IMR-90 (cell line): ENCODE data around the gene AFF2. TPM values are rescaled to one million over a fixed set of nuclear protein-coding genes. Genes with fewer than 3 reads are reported as not detected.

Source experiments
- ATAC-seq: fragments of 200-7000 bp; cut with Tn5 transposase; 2 replicates; pipeline ENCODE4 v1.9.1; 2020; ENCODE audit warnings: low read depth, mild to moderate bottlenecking, moderate library complexity
- BruUV-seq: library from RNA; stranded (reverse); fragments of 400-500 nt; replicated peaks from 2 replicates; lab custom pipeline; 2021; lab: Mats Ljungman, UMichigan
- CTCF ChIA-PET: fragments of 300-600 bp; formaldehyde crosslinking; extraction: SDS; loops from one replicate; lab custom pipeline; 2021; ENCODE audit warnings: antibody characterized with exemption; lab: Yijun Ruan, JAX
- POLR2A ChIA-PET: fragments of 300-600 bp; sonication (Branson Sonifier 250); formaldehyde crosslinking; loops from one replicate; lab custom pipeline; 2022; ENCODE audit warnings: antibody characterized with exemption; ENCODE audit not compliant: unreplicated experiment; lab: Charles Lee
- DNase-seq: peaks from one replicate; pipeline ENCODE4 v3.0.0; 2013
- H2AFZ ChIP-seq: replicated peaks from 2 replicates; pipeline ENCODE3; 2013; ENCODE audit warnings: low read length, mild to moderate bottlenecking; ENCODE audit not compliant: poor library complexity
- H2AK5ac ChIP-seq: 2 replicates; pipeline ENCODE4 v1.6.1; 2013; ENCODE audit warnings: low read depth, low read length, inconsistent platforms
- H2AK9ac ChIP-seq: replicated peaks from 2 replicates; pipeline ENCODE3; 2013; ENCODE audit warnings: mild to moderate bottlenecking, low read depth, low read length, moderate library complexity; ENCODE audit not compliant: poor library complexity
- H2BK120ac ChIP-seq: 2 replicates; pipeline ENCODE4 v1.6.1; 2013; ENCODE audit warnings: low read depth, low read length, inconsistent platforms
- H2BK15ac ChIP-seq: 3 replicates; pipeline ENCODE4 v1.6.1; 2013; ENCODE audit warnings: low read depth, low read length, inconsistent platforms
- H2BK20ac ChIP-seq: 2 replicates; pipeline ENCODE4 v1.6.1; 2013; ENCODE audit warnings: low read depth, mild to moderate bottlenecking, inconsistent platforms, low read length, moderate library complexity
- H2BK5ac ChIP-seq: 2 replicates; pipeline ENCODE4 v1.6.1; 2013; ENCODE audit warnings: mild to moderate bottlenecking, low read depth, low read length, inconsistent platforms; ENCODE audit not compliant: poor library complexity, severe bottlenecking
- H3K14ac ChIP-seq: replicated peaks from 2 replicates; pipeline ENCODE4 v1.6.1; 2013; ENCODE audit warnings: low read depth, low read length, inconsistent platforms
- H3K18ac ChIP-seq: 2 replicates; pipeline ENCODE4 v1.6.1; 2013; ENCODE audit warnings: low read depth, low read length, control low read depth
- H3K23ac ChIP-seq: 2 replicates; pipeline ENCODE4 v1.6.1; 2013; ENCODE audit warnings: low read depth, low read length, inconsistent platforms
- H3K27ac ChIP-seq: 2 replicates; pipeline ENCODE4 v1.5.1; 2013; ENCODE audit warnings: mild to moderate bottlenecking, control low read depth, low read length; ENCODE audit not compliant: insufficient read depth
- H3K27me3 ChIP-seq: 2 replicates; pipeline ENCODE4 v1.6.1; 2013; ENCODE audit warnings: low read length; ENCODE audit not compliant: control insufficient read depth, insufficient read depth
- H3K36me3 ChIP-seq: 2 replicates; pipeline ENCODE4 v1.6.1; 2013; ENCODE audit warnings: low read length, mixed read lengths; ENCODE audit not compliant: control insufficient read depth, insufficient read depth
- H3K4ac ChIP-seq: 2 replicates; pipeline ENCODE4 v1.6.1; 2013; ENCODE audit warnings: low read depth, low read length, inconsistent platforms
- H3K4me1 ChIP-seq: 2 replicates; pipeline ENCODE4 v1.6.1; 2013; ENCODE audit warnings: low read length, mixed read lengths; ENCODE audit not compliant: control insufficient read depth, insufficient read depth
- H3K4me2 ChIP-seq: 2 replicates; pipeline ENCODE4 v1.6.1; 2013; ENCODE audit warnings: low read depth, mild to moderate bottlenecking, control low read depth, low read length, moderate library complexity
- H3K4me3 ChIP-seq: 2 replicates; pipeline ENCODE4 v1.5.1; 2013; ENCODE audit warnings: low read depth, mild to moderate bottlenecking, control low read depth, low read length, moderate library complexity; ENCODE audit not compliant: insufficient read depth
- H3K56ac ChIP-seq: 2 replicates; pipeline ENCODE4 v1.6.1; 2013; ENCODE audit warnings: low read length, inconsistent platforms; ENCODE audit not compliant: insufficient read depth; ENCODE audit errors: extremely low read depth
- H3K79me1 ChIP-seq, 2 experiments: 2 replicates each; pipeline ENCODE4 v1.6.1; 2013; ENCODE audit warnings: low read length in 2 of 2, inconsistent platforms in 1 of 2, low read depth in 1 of 2
- H3K9ac ChIP-seq: 2 replicates; pipeline ENCODE4 v1.6.1; 2013; ENCODE audit warnings: low read depth, low read length, control low read depth
- H3K9me1 ChIP-seq: 2 replicates; pipeline ENCODE4 v1.6.1; 2013; ENCODE audit warnings: low read length, inconsistent platforms; ENCODE audit not compliant: insufficient read depth
- H3K9me3 ChIP-seq: 2 replicates; pipeline ENCODE4 v1.6.1; 2013; ENCODE audit warnings: low read length; ENCODE audit not compliant: control insufficient read depth, insufficient read depth
- H4K20me1 ChIP-seq: 2 replicates; pipeline ENCODE4 v1.6.1; 2013; ENCODE audit warnings: low read length, inconsistent platforms; ENCODE audit not compliant: insufficient read depth
- H4K5ac ChIP-seq: 2 replicates; pipeline ENCODE4 v1.6.1; 2013; ENCODE audit warnings: mild to moderate bottlenecking, low read depth, low read length, control low read depth
- H4K8ac ChIP-seq, 2 experiments: 2 replicates each; pipeline ENCODE4 v1.6.1; 2013; ENCODE audit warnings: low read depth in 2 of 2, low read length in 2 of 2, control low read depth in 1 of 2, inconsistent platforms in 1 of 2
- H4K91ac ChIP-seq: 2 replicates; pipeline ENCODE4 v1.6.1; 2013; ENCODE audit warnings: low read depth, low read length, inconsistent platforms; ENCODE audit not compliant: insufficient read depth
- BHLHE40 ChIP-seq: fragments of 150-350 bp; IDR thresholded peaks from 2 replicates; pipeline ENCODE4 v1.6.1; 2016; ENCODE audit warnings: mild to moderate bottlenecking, low read depth, low read length
- CEBPB ChIP-seq: IDR thresholded peaks from 2 replicates; pipeline ENCODE4 v1.6.1; 2012; ENCODE audit warnings: low read depth, low read length, improper control_type of control experiment
- WGBS, 2 experiments: methylation state at CpG; one replicate each; pipeline versions ENCODE4 v1.1.5 to v1.1.7; 2013; ENCODE audit warnings: missing lambda C conversion rate in 2 of 2; ENCODE audit not compliant: insufficient read length in 1 of 2; ENCODE audit errors: extremely low coverage in 2 of 2; 5-methylcytosine and 5-hydroxymethylcytosine counted together
- dilution Hi-C: fragments of 300-500 bp; cut with HindIII; formaldehyde crosslinking; loops from one replicate; pipeline ENCODE4 v1.14.3; 2018; ENCODE audit warnings: low sequenced_read_pairs; ENCODE audit not compliant: unreplicated experiment
- in situ Hi-C: fragments of 300-500 bp; cut with MboI; formaldehyde crosslinking; loops from 3 replicates; pipeline ENCODE4 v1.14.3; 2019; ENCODE audit warnings: low sequenced_read_pairs, inconsistent platforms, mixed read lengths
- intact Hi-C: fragments of 100-400 bp; cut with micrococcal nuclease; formaldehyde crosslinking; loops from 2 replicates; pipeline ENCODE4 v1.10.0; 2022
- polyA plus RNA-seq, 3 experiments: library from polyadenylated mRNA; depleted of rRNA; stranded (reverse); fragments of >200 nt; gene quantifications; 2 replicates each; pipeline ENCODE4 v1.2.3, GENCODE V29; 2012; ENCODE audit warnings: low replicate concordance in 1 of 3
- total RNA-seq: library from RNA; depleted of rRNA; stranded (reverse); fragments of >200 nt; gene quantifications from 2 replicates; pipeline ENCODE4 v1.2.3, GENCODE V29; 2012

AFF2 gene
- total and polyA plus RNA-seq, 2 of the 4 experiments (the other 2 are of a cell fraction) = 0.15 to 0.72 TPM

- POLR2A ChIA-PET = no interaction called here
Measured at GRCh38 chrX:148961985-148962384, 461.6 kb downstream of the AFF2 start.

More at GRCh38 chrX:148961985-148962384, 461.6 kb downstream of the AFF2 start:
- no peaks in the 10 kb centered on the region for H3K9me3 ChIP-seq
- H4K20me1 ChIP-seq = no peaks in the 10 kb centered on the region
- intact Hi-C loops = no loop called here
- in situ Hi-C loops = no loop called here
- no peak overlapping the region for H3K4ac ChIP-seq
- H2BK15ac ChIP-seq = no peak overlapping the region
- H3K27ac ChIP-seq = no peak overlapping the region
- no peak overlapping the region for H2AK5ac ChIP-seq
- H3K18ac ChIP-seq = no peak overlapping the region
- H2BK20ac ChIP-seq = no peak overlapping the region
- H3K36me3 ChIP-seq = no peaks in the 10 kb centered on the region
- ATAC-seq = no peak
- no TSS peak for BruUV-seq
- no peak overlapping the region for H2BK120ac ChIP-seq
- H3K4me2 ChIP-seq = no peak overlapping the region
- no peak overlapping the region for H3K56ac ChIP-seq
- H3K4me3 ChIP-seq = no peak overlapping the region
- CTCF ChIA-PET = no interaction called here
- no CpG with 5 or more reads among the region's 4 CpGs for WGBS, 2 experiments
- H3K9me1 ChIP-seq = no peaks in the 10 kb centered on the region
- no peaks in the 10 kb centered on the region for H3K4me1 ChIP-seq
- H3K23ac ChIP-seq = no peak overlapping the region
- DNase-seq = no peak
- H4K91ac ChIP-seq = no peak overlapping the region
- no peak overlapping the region for H3K9ac ChIP-seq
- H2BK5ac ChIP-seq = no peak overlapping the region
- H2AFZ ChIP-seq = no peak overlapping the region
- H3K79me1 ChIP-seq = no peaks in the 10 kb centered on the region
- H4K5ac ChIP-seq = no peak overlapping the region
- H3K27me3 ChIP-seq = no peaks in the 10 kb centered on the region
- dilution Hi-C loops = no loop called here
- H4K8ac ChIP-seq = no peak overlapping the region
- TF ChIP-seq CEBPB (peak; percentile 81), BHLHE40 (no peak)
- no peak overlapping the region for H2AK9ac ChIP-seq
- no peak overlapping the region for H3K14ac ChIP-seq
